Neuronal stem cell (in vitro differentiated cells): ENCODE results near the gene ID3.

Experiments
- DNase-seq: peaks from one replicate; pipeline ENCODE4 v3.0.0-alpha.2; 2013; ENCODE audit warnings: low spot score
- H2AFZ ChIP-seq: one replicate; pipeline ENCODE4 v1.6.1; 2013; ENCODE audit warnings: mild to moderate bottlenecking, low read length, inconsistent platforms
- H2AK5ac ChIP-seq: 2 replicates; pipeline ENCODE4 v1.6.1; 2013; ENCODE audit warnings: low read depth, mild to moderate bottlenecking, inconsistent platforms, low read length, moderate library complexity, mixed read lengths
- H2BK120ac ChIP-seq: 2 replicates; pipeline ENCODE4 v1.6.1; 2013; ENCODE audit warnings: low read depth, mild to moderate bottlenecking, inconsistent platforms, low read length, moderate library complexity, mixed read lengths
- H2BK12ac ChIP-seq: one replicate; pipeline ENCODE4 v1.6.1; 2013; ENCODE audit warnings: low read length, inconsistent platforms
- H2BK15ac ChIP-seq: 2 replicates; pipeline ENCODE4 v1.6.1; 2013; ENCODE audit warnings: mild to moderate bottlenecking, low read length, inconsistent platforms, mixed read lengths
- H2BK5ac ChIP-seq: one replicate; pipeline ENCODE4 v1.6.1; 2013; ENCODE audit warnings: inconsistent platforms, mild to moderate bottlenecking, low read length, moderate library complexity
- H3K14ac ChIP-seq: one replicate; pipeline ENCODE4 v1.6.1; 2013; ENCODE audit warnings: low read length, inconsistent platforms
- H3K18ac ChIP-seq: 2 replicates; pipeline ENCODE4 v1.6.1; 2013; ENCODE audit warnings: low read length, inconsistent platforms
- H3K23ac ChIP-seq: 2 replicates; pipeline ENCODE4 v1.6.1; 2013; ENCODE audit warnings: low read depth, mild to moderate bottlenecking, mixed read lengths, low read length, inconsistent platforms; ENCODE audit not compliant: poor library complexity
- H3K27ac ChIP-seq: replicated peaks from 3 replicates; pipeline ENCODE4 v1.5.1; 2013; ENCODE audit warnings: low read length, inconsistent platforms
- H3K27me3 ChIP-seq, 3 experiments: 2 replicates each; pipeline ENCODE4 v1.6.1; 2013; ENCODE audit warnings: low read length in 3 of 3, mild to moderate bottlenecking in 2 of 3, inconsistent platforms in 1 of 3, low read depth in 1 of 3, mixed read lengths in 1 of 3, moderate library complexity in 1 of 3; ENCODE audit not compliant: control insufficient read depth in 3 of 3, insufficient read depth in 3 of 3
- H3K36me3 ChIP-seq, 2 donors: replicated peaks in 1 of 2; 2 replicates each; pipeline ENCODE4 v1.6.1; 2013; ENCODE audit warnings: low read length in 2 of 2; ENCODE audit not compliant: control insufficient read depth in 2 of 2, insufficient read depth in 2 of 2
- H3K4ac ChIP-seq: 2 replicates; pipeline ENCODE4 v1.6.1; 2013; ENCODE audit warnings: inconsistent platforms, mild to moderate bottlenecking, low read length, moderate library complexity
- H3K4me1 ChIP-seq, 2 donors: 1 replicate in 1 of 2; 2 replicates in 1 of 2; pipeline ENCODE4 v1.6.1; 2013; ENCODE audit warnings: low read length in 2 of 2, low read depth in 1 of 2; ENCODE audit not compliant: control insufficient read depth in 2 of 2, insufficient read depth in 1 of 2
- H3K4me2 ChIP-seq: one replicate; pipeline ENCODE4 v1.6.1; 2013; ENCODE audit warnings: mild to moderate bottlenecking, low read length, inconsistent platforms; ENCODE audit not compliant: insufficient read depth, poor library complexity, severe bottlenecking
- H3K4me3 ChIP-seq, 2 donors: 2 replicates each; pipeline ENCODE4 v1.5.1; 2013; ENCODE audit warnings: low read length in 2 of 2, mild to moderate bottlenecking in 2 of 2, inconsistent platforms in 1 of 2, moderate library complexity in 1 of 2
- H3K79me1 ChIP-seq: one replicate; pipeline ENCODE4 v1.6.1; 2013; ENCODE audit warnings: low read depth, mild to moderate bottlenecking, inconsistent platforms, low read length, moderate library complexity
- H3K9ac ChIP-seq: one replicate; pipeline ENCODE4 v1.6.1; 2013; ENCODE audit warnings: mild to moderate bottlenecking, low read depth, low read length, inconsistent platforms; ENCODE audit not compliant: poor library complexity
- H3K9me3 ChIP-seq, 2 donors: replicated peaks in 1 of 2; 2 replicates each; pipeline versions ENCODE3 to v1.6.1; 2013; ENCODE audit warnings: low read length in 2 of 2, mild to moderate bottlenecking in 2 of 2, inconsistent platforms in 1 of 2, low read depth in 1 of 2, mixed read lengths in 1 of 2, moderate library complexity in 1 of 2; ENCODE audit not compliant: control insufficient read depth in 2 of 2, insufficient read depth in 1 of 2
- H4K8ac ChIP-seq: one replicate; pipeline ENCODE4 v1.6.1; 2013; ENCODE audit warnings: low read depth, mild to moderate bottlenecking, inconsistent platforms, low read length, moderate library complexity
- H4K91ac ChIP-seq: one replicate; pipeline ENCODE4 v1.6.1; 2013; ENCODE audit warnings: low read length, low read depth, mild to moderate bottlenecking, inconsistent platforms; ENCODE audit not compliant: poor library complexity
- WGBS, 2 donors: extraction: QIAGEN DNeasy Blood & Tissue Kit; methylation state at CpG; one replicate each; pipeline ENCODE4 v1.1.7; 2013; ENCODE audit warnings: missing lambda C conversion rate in 2 of 2, mixed read lengths in 1 of 2; ENCODE audit not compliant: insufficient read length in 2 of 2, insufficient replicate concordance in 1 of 2; ENCODE audit errors: extremely low coverage in 2 of 2; 5-methylcytosine and 5-hydroxymethylcytosine counted together

Gene ID3

DNA sequence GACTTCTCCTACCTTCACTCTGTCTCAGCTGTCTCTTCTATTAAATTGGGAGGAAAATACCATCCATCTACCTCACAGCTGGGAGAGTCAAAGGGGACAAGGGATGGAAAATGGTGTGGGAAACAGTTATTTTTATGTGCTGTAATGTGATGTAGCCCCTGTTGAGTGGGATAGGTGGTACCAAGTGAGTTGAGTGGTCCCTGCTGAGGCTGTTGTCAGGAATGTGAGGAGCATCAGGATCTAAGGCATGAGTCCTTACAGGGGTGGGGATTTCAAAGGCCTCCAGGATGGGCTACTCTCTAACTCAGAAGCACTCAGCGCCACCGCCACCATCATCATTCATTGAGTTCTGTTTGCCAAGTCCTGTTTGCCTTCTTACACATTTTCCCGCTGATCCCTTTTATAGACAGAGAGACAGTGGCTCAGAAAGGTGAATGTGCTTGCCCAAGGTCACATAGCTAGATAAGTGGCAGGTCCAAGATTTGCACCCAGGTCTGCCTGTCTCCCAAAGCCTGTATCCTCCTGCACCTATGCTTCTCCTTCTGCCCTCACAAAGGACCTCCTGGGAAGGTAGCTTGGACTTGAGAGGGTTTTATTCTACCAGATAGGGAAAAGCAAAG, 4.6 kb upstream of the ID3 start:
- peaks cover 33 to 45% of the 10 kb centered on the region in 2 donors for H3K4me1 ChIP-seq

GRCh38 chr1:23563003-23563402, 3.7 kb upstream of the ID3 start:
- Histone ChIP-seq H3K23ac (no peak overlapping the region), H3K4me1 (peaks cover 32 to 43% of the 10 kb centered on the region in 2 donors), H3K18ac (no peak overlapping the region), H3K9me3 (no peaks in the 10 kb centered on the region), H4K91ac (no peak overlapping the region), H3K14ac (no peak overlapping the region), H2BK5ac (no peak overlapping the region), H3K79me1 (peaks cover 6% of the 10 kb centered on the region), H3K27ac (no peak overlapping the region), H2BK120ac (no peak overlapping the region), H4K8ac (no peak overlapping the region), H3K4me2 (no peak overlapping the region), H2BK12ac (no peak overlapping the region), H3K4me3 (no peak overlapping the region), H3K36me3 (peaks cover 0 to 8% of the 10 kb centered on the region in 2 donors), H3K4ac (no peak overlapping the region), H3K27me3 (peaks cover 0 to 1% (median 0%) of the 10 kb centered on the region in 3 experiments), H2AFZ (no peak overlapping the region), H2BK15ac (no peak overlapping the region), H3K9ac (no peak overlapping the region), H2AK5ac (no peak overlapping the region)
- DNase-seq = no peak
- no CpG with 5 or more reads among the region's 9 CpGs for WGBS, 2 donors

More for the DNA sequence above, 4.6 kb upstream of the ID3 start:
- Histone ChIP-seq H3K9ac (no peak overlapping the region), H3K27ac (no peak overlapping the region), H3K9me3 (no peaks in the 10 kb centered on the region), H2BK120ac (no peak overlapping the region), H2BK15ac (no peak overlapping the region), H3K4me2 (no peak overlapping the region), H3K23ac (no peak overlapping the region), H4K8ac (no peak overlapping the region), H2BK12ac (no peak overlapping the region), H3K4ac (no peak overlapping the region), H3K27me3 (no peaks in the 10 kb centered on the region), H2AFZ (no peak overlapping the region), H3K4me3 (no peak overlapping the region), H4K91ac (no peak overlapping the region), H2BK5ac (no peak overlapping the region), H3K14ac (no peak overlapping the region), H2AK5ac (no peak overlapping the region), H3K79me1 (peaks cover 2% of the 10 kb centered on the region), H3K18ac (no peak overlapping the region), H3K36me3 (no peaks in the 10 kb centered on the region)
- no CpG with 5 or more reads among the region's 3 CpGs for WGBS, 2 donors
- no peak for DNase-seq

- H3K4ac ChIP-seq = no peak overlapping the region
- no peak overlapping the region for H2BK5ac ChIP-seq
- H3K4me3 ChIP-seq = no peak overlapping the region
- H3K79me1 ChIP-seq = peaks cover 6% of the 10 kb centered on the region
- no peak overlapping the region for H2AK5ac ChIP-seq
- H3K9me3 ChIP-seq = no peaks in the 10 kb centered on the region
- H3K27ac ChIP-seq = peak overlapping the region; percentile 73
- no peak overlapping the region for H2BK12ac ChIP-seq
- H3K36me3 ChIP-seq = peaks cover 0 to 15% of the 10 kb centered on the region in 2 donors
- no peak overlapping the region for H2AFZ ChIP-seq
- no peak overlapping the region for H3K18ac ChIP-seq
- peak; percentile 92 for DNase-seq
- no peak overlapping the region for H3K14ac ChIP-seq
- no peak overlapping the region for H2BK120ac ChIP-seq
- H3K23ac ChIP-seq = no peak overlapping the region
- peaks cover 0 to 1% (median 0%) of the 10 kb centered on the region in 3 experiments for H3K27me3 ChIP-seq
- H4K8ac ChIP-seq = no peak overlapping the region
- no peak overlapping the region for H4K91ac ChIP-seq
- H2BK15ac ChIP-seq = no peak overlapping the region
- H3K4me2 ChIP-seq = no peak overlapping the region
- H3K9ac ChIP-seq = no peak overlapping the region
- no CpG with 5 or more reads among the region's 19 CpGs for WGBS, 2 donors
- peaks cover 33 to 42% of the 10 kb centered on the region in 2 donors for H3K4me1 ChIP-seq
Observed at GRCh38 chr1:23562137-23562876, 3.0 kb upstream of the ID3 start.

DNA sequence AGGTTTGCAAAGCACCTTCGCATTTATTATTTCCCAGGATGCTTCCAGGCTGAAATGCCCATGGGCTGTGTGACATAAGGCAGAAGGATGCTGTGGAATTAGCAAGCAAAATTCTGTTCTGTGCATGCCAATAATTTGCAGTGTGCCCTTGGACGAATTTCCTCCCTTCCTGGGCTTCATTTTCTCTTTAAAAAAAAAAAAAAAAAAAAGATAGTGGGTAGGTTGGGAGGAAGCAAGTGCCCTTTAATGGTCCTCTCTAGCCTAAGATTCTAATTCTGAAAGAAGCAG, 2.5 kb upstream of the ID3 start:
- Histone ChIP-seq H3K27ac (peak overlapping the region; percentile 73), H3K79me1 (peaks cover 6% of the 10 kb centered on the region), H3K4me3 (no peak overlapping the region), H3K9me3 (no peaks in the 10 kb centered on the region), H3K4me2 (no peak overlapping the region), H3K27me3 (peaks cover 0 to 1% (median 0%) of the 10 kb centered on the region in 3 experiments), H4K91ac (no peak overlapping the region), H3K23ac (no peak overlapping the region), H3K14ac (no peak overlapping the region), H3K18ac (no peak overlapping the region), H2BK12ac (no peak overlapping the region), H2AFZ (no peak overlapping the region), H2BK15ac (no peak overlapping the region), H2AK5ac (no peak overlapping the region), H2BK5ac (no peak overlapping the region), H3K36me3 (peaks cover 0 to 20% of the 10 kb centered on the region in 2 donors), H3K9ac (no peak overlapping the region), H3K4ac (no peak overlapping the region), H3K4me1 (peaks cover 38 to 46% of the 10 kb centered on the region in 2 donors), H2BK120ac (no peak overlapping the region), H4K8ac (no peak overlapping the region)
- WGBS, 2 donors = no CpG with 5 or more reads among the region's 2 CpGs
- no peak for DNase-seq
